PC-3 (cell line): ENCODE measurements around the gene WNK1.

Experiments
- EZH2 ChIP-seq: fragments of 300-600 bp; sonication (generic); IDR thresholded peaks from one replicate; pipeline ENCODE4 v1.6.1; 2017; ENCODE audit warnings: antibody characterized with exemption, mild to moderate bottlenecking, low read length; ENCODE audit not compliant: unreplicated experiment
- EZH2phosphoT487 ChIP-seq: fragments of 300-600 bp; sonication (generic); IDR thresholded peaks from 2 replicates; pipeline ENCODE4 v1.6.1; 2018; ENCODE audit warnings: mild to moderate bottlenecking, antibody characterized with exemption, low read length, borderline replicate concordance
- TF ChIP-seq, protein P1 (sequence below): fragments of 300-600 bp; sonication (generic); conservative IDR thresholded peaks from 2 replicates; pipeline ENCODE4 v1.5.1; 2017; ENCODE audit warnings: antibody characterized with exemption, low read depth, mild to moderate bottlenecking, low read length

DNA sequence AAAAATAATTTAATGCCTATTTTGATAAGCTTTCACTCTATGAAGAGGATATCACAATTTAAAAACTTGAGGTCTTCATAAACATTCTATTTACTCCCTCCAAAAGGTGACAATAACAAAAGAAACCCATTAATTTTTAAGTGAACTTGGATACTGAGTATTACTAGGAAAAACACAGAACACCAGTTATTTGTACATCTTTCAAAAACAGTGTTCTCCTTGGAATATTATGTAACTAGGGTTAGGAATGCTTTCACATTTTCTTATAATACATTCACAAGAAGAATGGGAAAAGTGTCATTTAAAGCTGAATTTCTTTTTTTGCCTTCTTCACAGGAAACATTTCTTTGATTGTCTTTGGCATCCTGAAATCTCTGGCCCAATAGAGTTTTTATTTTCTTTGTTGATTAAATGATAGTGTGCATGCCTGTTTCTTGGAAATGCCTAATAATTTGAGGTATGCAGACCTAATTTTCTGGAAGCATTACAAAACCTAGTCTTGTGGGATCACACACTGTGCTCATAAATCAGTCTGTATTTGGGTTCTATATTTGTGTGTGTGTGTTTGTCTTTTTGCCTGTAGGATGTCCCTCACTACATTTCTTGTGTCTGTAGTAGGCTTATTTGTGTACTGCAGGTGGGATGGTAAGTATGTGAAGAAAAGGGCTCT lies 76.5 kb downstream of the WNK1 start:
- TF ChIP-seq EZH2phosphoT487 = no peak
- TF ChIP-seq, protein P1, sequence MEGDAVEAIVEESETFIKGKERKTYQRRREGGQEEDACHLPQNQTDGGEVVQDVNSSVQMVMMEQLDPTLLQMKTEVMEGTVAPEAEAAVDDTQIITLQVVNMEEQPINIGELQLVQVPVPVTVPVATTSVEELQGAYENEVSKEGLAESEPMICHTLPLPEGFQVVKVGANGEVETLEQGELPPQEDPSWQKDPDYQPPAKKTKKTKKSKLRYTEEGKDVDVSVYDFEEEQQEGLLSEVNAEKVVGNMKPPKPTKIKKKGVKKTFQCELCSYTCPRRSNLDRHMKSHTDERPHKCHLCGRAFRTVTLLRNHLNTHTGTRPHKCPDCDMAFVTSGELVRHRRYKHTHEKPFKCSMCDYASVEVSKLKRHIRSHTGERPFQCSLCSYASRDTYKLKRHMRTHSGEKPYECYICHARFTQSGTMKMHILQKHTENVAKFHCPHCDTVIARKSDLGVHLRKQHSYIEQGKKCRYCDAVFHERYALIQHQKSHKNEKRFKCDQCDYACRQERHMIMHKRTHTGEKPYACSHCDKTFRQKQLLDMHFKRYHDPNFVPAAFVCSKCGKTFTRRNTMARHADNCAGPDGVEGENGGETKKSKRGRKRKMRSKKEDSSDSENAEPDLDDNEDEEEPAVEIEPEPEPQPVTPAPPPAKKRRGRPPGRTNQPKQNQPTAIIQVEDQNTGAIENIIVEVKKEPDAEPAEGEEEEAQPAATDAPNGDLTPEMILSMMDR = no peak
- no peak for TF ChIP-seq EZH2
